PC-3 (cell line): ENCODE measurements around the gene ZNF835. TPM values are rescaled to one million over a fixed set of nuclear protein-coding genes. Genes with fewer than 3 reads are reported as not detected.
"Not testable (repeated sequence)": the region's sequence is repeated elsewhere in the genome, so short reads cannot be mapped to it uniquely, and the experiment has no call there.

Source experiments
- ATAC-seq: fragments of 200-7000 bp; cut with Tn5 transposase; 2 replicates; pipeline ENCODE4 v1.9.1; 2020; ENCODE audit warnings: mild to moderate bottlenecking, moderate library complexity
- BruUV-seq: library from RNA; stranded (reverse); fragments of 400-500 nt; replicated peaks from 2 replicates; lab custom pipeline; 2021; lab: Mats Ljungman, UMichigan
- CTCF ChIA-PET: fragments of 300-600 bp; sonication (Branson Sonifier 250); formaldehyde crosslinking; loops from one replicate; lab custom pipeline; 2022; ENCODE audit warnings: antibody characterized with exemption; lab: Charles Lee
- POLR2A ChIA-PET: fragments of 300-600 bp; sonication (Branson Sonifier 250); formaldehyde crosslinking; loops from one replicate; lab custom pipeline; 2022; ENCODE audit warnings: antibody characterized with exemption; ENCODE audit not compliant: unreplicated experiment; lab: Charles Lee
- DNase-seq: peaks from one replicate; pipeline ENCODE4 v3.0.0-alpha.2; 2015
- H2AFZ ChIP-seq: fragments of 300-600 bp; sonication (generic); 2 replicates; pipeline ENCODE4 v1.6.0; 2016; ENCODE audit warnings: antibody characterized with exemption, low read length
- H3F3A ChIP-seq: fragments of 300-600 bp; sonication (generic); one replicate; pipeline ENCODE4 v1.6.0; 2017; ENCODE audit warnings: antibody characterized with exemption, low read length, control low read depth, mild to moderate bottlenecking; ENCODE audit not compliant: unreplicated experiment
- H3K27ac ChIP-seq: fragments of 300-600 bp; sonication (generic); 2 replicates; pipeline ENCODE4 v1.5.1; 2016; ENCODE audit warnings: mild to moderate bottlenecking, low read length
- H3K27me3 ChIP-seq: fragments of 300-600 bp; sonication (generic); 2 replicates; pipeline ENCODE4 v1.6.1; 2016; ENCODE audit warnings: low read length, mixed read lengths
- H3K36me3 ChIP-seq: fragments of 300-600 bp; sonication (generic); 2 replicates; pipeline ENCODE4 v1.6.1; 2016; ENCODE audit warnings: low read depth, mixed run types, low read length, mixed read lengths
- H3K4me1 ChIP-seq: fragments of 300-600 bp; sonication (generic); 2 replicates; pipeline ENCODE4 v1.5.1; 2016; ENCODE audit warnings: low read length; ENCODE audit not compliant: insufficient read depth
- H3K4me2 ChIP-seq: fragments of 300-600 bp; sonication (generic); 2 replicates; pipeline ENCODE4 v1.6.0; 2016; ENCODE audit warnings: low read length
- H3K4me3 ChIP-seq: fragments of 300-600 bp; sonication (generic); 2 replicates; pipeline ENCODE4 v1.5.1; 2016; ENCODE audit warnings: mild to moderate bottlenecking, low read length, mixed read lengths
- H3K79me2 ChIP-seq: fragments of 300-600 bp; sonication (generic); 2 replicates; pipeline ENCODE4 v1.6.1; 2017; ENCODE audit warnings: low read length, mixed read lengths
- H3K9ac ChIP-seq: fragments of 300-600 bp; sonication (generic); 2 replicates; pipeline ENCODE4 v1.6.0; 2016; ENCODE audit warnings: mild to moderate bottlenecking, low read length
- H3K9me2 ChIP-seq: fragments of 300-600 bp; sonication (generic); replicated peaks from 2 replicates; pipeline ENCODE4 v1.6.1; 2016; ENCODE audit warnings: mixed run types, low read length, mixed read lengths
- H3K9me3 ChIP-seq: fragments of 300-600 bp; sonication (generic); 2 replicates; pipeline ENCODE4 v1.6.1; 2016; ENCODE audit warnings: low read length, mixed read lengths
- H4K20me1 ChIP-seq: fragments of 300-600 bp; sonication (generic); 2 replicates; pipeline ENCODE4 v1.6.1; 2016; ENCODE audit warnings: low read length, mixed read lengths
- CTCF ChIP-seq: fragments of 300-600 bp; sonication (generic); conservative IDR thresholded peaks from 2 replicates; pipeline ENCODE4 v1.5.1; 2017; ENCODE audit warnings: antibody characterized with exemption, low read depth, mild to moderate bottlenecking, low read length
- EZH2 ChIP-seq: fragments of 300-600 bp; sonication (generic); IDR thresholded peaks from one replicate; pipeline ENCODE4 v1.6.1; 2017; ENCODE audit warnings: antibody characterized with exemption, mild to moderate bottlenecking, low read length; ENCODE audit not compliant: unreplicated experiment
- EZH2phosphoT487 ChIP-seq: fragments of 300-600 bp; sonication (generic); IDR thresholded peaks from 2 replicates; pipeline ENCODE4 v1.6.1; 2018; ENCODE audit warnings: mild to moderate bottlenecking, antibody characterized with exemption, low read length, borderline replicate concordance
- intact Hi-C: fragments of 100-400 bp; cut with micrococcal nuclease; formaldehyde crosslinking; loops from 2 replicates; pipeline ENCODE4 v1.9.0; 2023
- total RNA-seq: library from RNA; depleted of rRNA; stranded (reverse); fragments of >200 nt; gene quantifications from 2 replicates; pipeline ENCODE4 v1.2.3, GENCODE V29; 2014

Gene ZNF835
- total RNA-seq, 1 experiment from 2014 or later, result not detected

GRCh38 chr19:56678205-56678604 lies 6.6 kb upstream of the ZNF835 start:
- DNase-seq, result no peak
- BruUV-seq, result no TSS peak
- Histone ChIP-seq H3F3A (no peaks in the 10 kb centered on the region), H3K4me3 (no peak overlapping the region), H2AFZ (no peak overlapping the region), H3K79me2 (no peaks in the 10 kb centered on the region), H3K4me1 (no peaks in the 10 kb centered on the region), H3K9ac (no peak overlapping the region), H3K36me3 (no peaks in the 10 kb centered on the region), H3K27ac (no peak overlapping the region), H3K9me3 (peaks cover 50% of the 10 kb centered on the region; the same call in 1 of the 2 replicates), H3K27me3 (no peaks in the 10 kb centered on the region), H4K20me1 (no peaks in the 10 kb centered on the region), H3K9me2 (no peaks in the 10 kb centered on the region), H3K4me2 (no peak overlapping the region)
- intact Hi-C loops, result no loop called here
- TF ChIP-seq CTCF (no peak), EZH2phosphoT487 (no peak), EZH2 (no peak)
- ChIA-PET POLR2A (no interaction called here), CTCF (no interaction called here)
- no peak for ATAC-seq

DNA sequence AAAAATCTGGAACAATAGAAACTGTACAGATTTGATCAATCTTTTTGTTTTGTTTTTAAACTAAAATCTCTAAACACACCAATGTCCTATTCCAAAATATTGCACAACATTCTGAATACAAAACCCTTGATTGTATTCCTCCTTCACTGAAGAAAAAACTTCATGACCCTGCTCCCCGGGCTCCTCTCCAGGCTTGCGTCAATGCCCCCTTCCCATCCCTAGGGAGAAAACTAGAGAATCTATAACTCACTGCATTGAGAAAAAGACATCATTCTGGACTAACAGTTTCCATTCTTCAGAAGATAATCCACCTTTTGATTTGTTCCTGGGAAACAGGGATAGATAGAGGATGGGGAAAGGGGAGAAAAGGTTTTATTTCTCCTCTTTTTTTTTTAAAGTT lies 1.1 kb upstream of the ZNF835 start:
- H3F3A ChIP-seq, H2AFZ ChIP-seq, H3K27ac ChIP-seq, H3K79me2 ChIP-seq, H3K9ac ChIP-seq, ATAC-seq, H3K36me3 ChIP-seq, intact Hi-C loops, DNase-seq, CTCF ChIA-PET, H3K4me3 ChIP-seq, H3K27me3 ChIP-seq, H3K9me2 ChIP-seq, H4K20me1 ChIP-seq, H3K4me1 ChIP-seq, H3K4me2 ChIP-seq, BruUV-seq, POLR2A ChIA-PET: not testable (repeated sequence)
- H3K9me3 ChIP-seq, result peaks cover 47% of the 10 kb centered on the region

GRCh38 chr19:56670961-56671612 lies 470 bp downstream of the ZNF835 start:
- ChIA-PET POLR2A (no interaction called here), CTCF (no interaction called here)
- Histone ChIP-seq H3K4me2 (no peak overlapping the region), H2AFZ (no peak overlapping the region), H3K9me2 (no peaks in the 10 kb centered on the region), H3K4me3 (no peak overlapping the region), H3K4me1 (no peaks in the 10 kb centered on the region), H3K79me2 (no peaks in the 10 kb centered on the region), H3K9ac (no peak overlapping the region), H4K20me1 (no peaks in the 10 kb centered on the region), H3K36me3 (no peaks in the 10 kb centered on the region), H3K9me3 (peaks cover 45% of the 10 kb centered on the region; the same call in 1 of the 2 replicates), H3F3A (no peaks in the 10 kb centered on the region), H3K27me3 (no peaks in the 10 kb centered on the region), H3K27ac (no peak overlapping the region)
- intact Hi-C loops, result no loop called here
- no TSS peak for BruUV-seq
- DNase-seq (no peak), ATAC-seq (no peak)
- TF ChIP-seq EZH2phosphoT487 (no peak), CTCF (no peak), EZH2 (no peak)
